H9 (cell line): ENCODE data around the gene HMGCL. TPM values are rescaled to one million over a fixed set of nuclear protein-coding genes. Genes with fewer than 3 reads are reported as not detected.
"Not testable (repeated sequence)": the region's sequence is repeated elsewhere in the genome, so short reads cannot be mapped to it uniquely, and the experiment has no call there.

Source experiments
- DNase-seq: peaks from one replicate; pipeline ENCODE4 v3.0.0-alpha.2; 2017
- H2AFZ ChIP-seq: one replicate; pipeline ENCODE4 v1.6.1; 2013; ENCODE audit warnings: mild to moderate bottlenecking, low read length, control low read depth, moderate library complexity
- H2AK5ac ChIP-seq: 2 replicates; pipeline ENCODE4 v1.6.1; 2013; ENCODE audit warnings: low read length, control low read depth, mixed read lengths; ENCODE audit not compliant: insufficient read length
- H2BK120ac ChIP-seq: one replicate; pipeline ENCODE4 v1.6.1; 2013; ENCODE audit warnings: low read depth, mild to moderate bottlenecking, low read length, control low read depth, inconsistent platforms; ENCODE audit not compliant: poor library complexity, severe bottlenecking
- H2BK12ac ChIP-seq: 2 replicates; pipeline ENCODE4 v1.6.1; 2013; ENCODE audit warnings: low read length, control low read depth, mixed read lengths, low read depth; ENCODE audit not compliant: insufficient read length
- H2BK15ac ChIP-seq: 2 replicates; pipeline ENCODE4 v1.6.1; 2013; ENCODE audit warnings: low read depth, low read length, control low read depth
- H2BK20ac ChIP-seq: one replicate; pipeline ENCODE4 v1.6.1; 2013; ENCODE audit warnings: low read depth, mild to moderate bottlenecking, low read length, control low read depth, inconsistent platforms; ENCODE audit not compliant: poor library complexity, severe bottlenecking
- H2BK5ac ChIP-seq: 2 replicates; pipeline ENCODE4 v1.6.1; 2013; ENCODE audit warnings: low read length, control low read depth, mixed read lengths; ENCODE audit not compliant: insufficient read length
- H3K14ac ChIP-seq: 2 replicates; pipeline ENCODE4 v1.6.1; 2013; ENCODE audit warnings: low read length, control low read depth; ENCODE audit not compliant: insufficient read depth
- H3K18ac ChIP-seq: 2 replicates; pipeline ENCODE4 v1.6.1; 2013; ENCODE audit warnings: low read depth, mild to moderate bottlenecking, mixed read lengths, low read length, control low read depth; ENCODE audit not compliant: insufficient read length
- H3K23ac ChIP-seq: 2 replicates; pipeline ENCODE4 v1.6.1; 2013; ENCODE audit warnings: low read length, control low read depth, mixed read lengths, low read depth; ENCODE audit not compliant: insufficient read length
- H3K23me2 ChIP-seq: 2 replicates; pipeline ENCODE4 v1.6.1; 2013; ENCODE audit warnings: low read depth, mild to moderate bottlenecking, mixed read lengths, low read length, control low read depth; ENCODE audit not compliant: insufficient read length, poor library complexity, severe bottlenecking
- H3K27ac ChIP-seq: 2 replicates; pipeline ENCODE4 v1.5.1; 2013; ENCODE audit warnings: low read length, control low read depth, mixed read lengths, low read depth; ENCODE audit not compliant: insufficient read length
- H3K27me3 ChIP-seq: 2 replicates; pipeline ENCODE4 v1.6.1; 2013; ENCODE audit warnings: low read length, control low read depth, inconsistent platforms; ENCODE audit not compliant: insufficient read depth
- H3K4ac ChIP-seq: 2 replicates; pipeline ENCODE4 v1.6.1; 2013; ENCODE audit warnings: low read depth, mild to moderate bottlenecking, control low read depth, inconsistent platforms, low read length, moderate library complexity
- H3K4me1 ChIP-seq: 2 replicates; pipeline ENCODE4 v1.6.1; 2013; ENCODE audit warnings: low read length, control low read depth, inconsistent platforms; ENCODE audit not compliant: insufficient read depth
- H3K4me2 ChIP-seq: 2 replicates; pipeline ENCODE4 v1.6.1; 2013; ENCODE audit warnings: low read length, control low read depth, mixed read lengths; ENCODE audit not compliant: insufficient read length, insufficient read depth
- H3K56ac ChIP-seq: 2 replicates; pipeline ENCODE4 v1.6.1; 2013; ENCODE audit warnings: low read depth, mild to moderate bottlenecking, mixed read lengths, low read length, control low read depth; ENCODE audit not compliant: insufficient read length
- H3K79me1 ChIP-seq: 2 replicates; pipeline ENCODE4 v1.6.1; 2013; ENCODE audit warnings: low read depth, mild to moderate bottlenecking, moderate library complexity, low read length, control low read depth, inconsistent platforms; ENCODE audit not compliant: insufficient read depth, poor library complexity, severe bottlenecking
- H3K79me2 ChIP-seq: 2 replicates; pipeline ENCODE4 v1.6.1; 2013; ENCODE audit warnings: low read length, control low read depth, inconsistent platforms; ENCODE audit not compliant: insufficient read depth
- H3K9ac ChIP-seq: 2 replicates; pipeline ENCODE4 v1.6.1; 2013; ENCODE audit warnings: low read length, control low read depth, mixed read lengths; ENCODE audit not compliant: insufficient read length; ENCODE audit errors: extremely low read depth
- H3K9me3 ChIP-seq: one replicate; pipeline ENCODE4 v1.6.1; 2013; ENCODE audit warnings: low read depth, low read length, inconsistent platforms; ENCODE audit not compliant: control insufficient read depth
- H3T11ph ChIP-seq: one replicate; pipeline ENCODE4 v1.6.1; 2013; ENCODE audit warnings: mild to moderate bottlenecking, low read length, control low read depth, inconsistent platforms
- H4K20me1 ChIP-seq: one replicate; pipeline ENCODE4 v1.6.1; 2013; ENCODE audit not compliant: control insufficient read depth, insufficient read length, insufficient read depth
- H4K5ac ChIP-seq: 2 replicates; pipeline ENCODE4 v1.6.1; 2013; ENCODE audit warnings: low read depth, mild to moderate bottlenecking, mixed read lengths, low read length, control low read depth; ENCODE audit not compliant: insufficient read length
- H4K8ac ChIP-seq: replicated peaks from 2 replicates; pipeline ENCODE4 v1.6.1; 2013; ENCODE audit warnings: low read length, control low read depth, mixed read lengths, low read depth; ENCODE audit not compliant: insufficient read length
- H4K91ac ChIP-seq: 2 replicates; pipeline ENCODE4 v1.6.1; 2013; ENCODE audit warnings: low read depth, mild to moderate bottlenecking, moderate library complexity, mixed read lengths, low read length, control low read depth; ENCODE audit not compliant: insufficient read length
- H3K27ac Mint-ChIP-seq, 3 experiments: 2 replicates in 2 of 3; 3 replicates in 1 of 3; pipeline ENCODE4 v1.8.0; 2020 to 2021; ENCODE audit warnings: mixed read lengths in 3 of 3, mild to moderate bottlenecking in 1 of 3, moderate library complexity in 1 of 3
- H3K27me3 Mint-ChIP-seq: 2 replicates; pipeline ENCODE4 v1.8.0; 2021; ENCODE audit warnings: low read depth, mild to moderate bottlenecking, moderate library complexity, mixed read lengths
- H3K36me3 Mint-ChIP-seq, 3 experiments: 2 replicates in 2 of 3; 3 replicates in 1 of 3; pipeline ENCODE4 v1.8.0; 2020 to 2021; ENCODE audit warnings: low read depth in 3 of 3, mixed read lengths in 3 of 3; ENCODE audit not compliant: insufficient read depth in 1 of 3
- H3K4me1 Mint-ChIP-seq, 2 experiments: 2 replicates each; pipeline ENCODE4 v1.8.0; 2020; ENCODE audit warnings: mixed read lengths in 2 of 2
- H3K4me3 Mint-ChIP-seq, 2 experiments: 2 replicates in 1 of 2; 3 replicates in 1 of 2; pipeline ENCODE4 v1.8.0; 2020 to 2021; ENCODE audit warnings: mild to moderate bottlenecking in 2 of 2, mixed read lengths in 2 of 2, moderate library complexity in 1 of 2
- H3K9me3 Mint-ChIP-seq, 2 experiments: 2 replicates in 1 of 2; 3 replicates in 1 of 2; pipeline ENCODE4 v1.8.0; 2020; ENCODE audit warnings: mild to moderate bottlenecking in 2 of 2, mixed read lengths in 2 of 2, moderate library complexity in 1 of 2
- WGBS: extraction: QIAGEN DNeasy Blood & Tissue Kit; methylation state at CpG from one replicate; pipeline ENCODE4 v1.1.7; 2013; ENCODE audit warnings: missing lambda C conversion rate, low lambda C conversion rate, mixed read lengths; ENCODE audit not compliant: insufficient read length; ENCODE audit errors: extremely low coverage; 5-methylcytosine and 5-hydroxymethylcytosine counted together
- total RNA-seq: library from RNA; stranded (reverse); gene quantifications from 2 replicates; pipeline ENCODE4 v1.2.1, GENCODE V29; 2021
- TF ChIP-seq, protein P1 (sequence below): fragments of 200-600 bp; sonication (generic); conservative IDR thresholded peaks from 3 replicates; pipeline ENCODE4 v1.8.0; 2021; ENCODE audit warnings: antibody characterized with exemption, mild to moderate bottlenecking

Gene HMGCL
- total RNA-seq, 1 experiment from 2014 or later, result 15.9 TPM

- Histone ChIP-seq H3K4me2 (no peak overlapping the region), H3K79me2 (peaks cover 1% of the 10 kb centered on the region; the same call in 1 of the 2 replicates), H2BK5ac (no peak overlapping the region), H2BK120ac (no peak overlapping the region), H4K8ac (no peak overlapping the region), H3K27me3 (no peaks in the 10 kb centered on the region), H3K9ac (no peak overlapping the region), H3K14ac (no peak overlapping the region), H2AK5ac (no peak overlapping the region), H3K23ac (no peak overlapping the region), H2BK15ac (no peak overlapping the region), H4K91ac (no peak overlapping the region), H3K27ac (no peak overlapping the region), H4K5ac (no peak overlapping the region), H3K4me1 (no peaks in the 10 kb centered on the region), H3K9me3 (no peaks in the 10 kb centered on the region), H2BK12ac (no peak overlapping the region), H3K56ac (no peak overlapping the region), H2AFZ (no peak overlapping the region), H3K18ac (no peak overlapping the region), H3K79me1 (peaks cover 4% of the 10 kb centered on the region), H4K20me1 (no peaks in the 10 kb centered on the region), H3T11ph (no peak overlapping the region), H2BK20ac (no peak overlapping the region), H3K23me2 (no peaks in the 10 kb centered on the region), H3K4ac (no peak overlapping the region)
- no peak overlapping the region for H3K27ac Mint-ChIP-seq
- peaks cover 34 to 72% (median 56%) of the 10 kb centered on the region in 3 experiments for H3K36me3 Mint-ChIP-seq
- no peaks in the 10 kb centered on the region for H3K27me3 Mint-ChIP-seq
- no peak for DNase-seq
- no CpG with 5 or more reads among the region's 4 CpGs for WGBS
- TF ChIP-seq, protein P1, sequence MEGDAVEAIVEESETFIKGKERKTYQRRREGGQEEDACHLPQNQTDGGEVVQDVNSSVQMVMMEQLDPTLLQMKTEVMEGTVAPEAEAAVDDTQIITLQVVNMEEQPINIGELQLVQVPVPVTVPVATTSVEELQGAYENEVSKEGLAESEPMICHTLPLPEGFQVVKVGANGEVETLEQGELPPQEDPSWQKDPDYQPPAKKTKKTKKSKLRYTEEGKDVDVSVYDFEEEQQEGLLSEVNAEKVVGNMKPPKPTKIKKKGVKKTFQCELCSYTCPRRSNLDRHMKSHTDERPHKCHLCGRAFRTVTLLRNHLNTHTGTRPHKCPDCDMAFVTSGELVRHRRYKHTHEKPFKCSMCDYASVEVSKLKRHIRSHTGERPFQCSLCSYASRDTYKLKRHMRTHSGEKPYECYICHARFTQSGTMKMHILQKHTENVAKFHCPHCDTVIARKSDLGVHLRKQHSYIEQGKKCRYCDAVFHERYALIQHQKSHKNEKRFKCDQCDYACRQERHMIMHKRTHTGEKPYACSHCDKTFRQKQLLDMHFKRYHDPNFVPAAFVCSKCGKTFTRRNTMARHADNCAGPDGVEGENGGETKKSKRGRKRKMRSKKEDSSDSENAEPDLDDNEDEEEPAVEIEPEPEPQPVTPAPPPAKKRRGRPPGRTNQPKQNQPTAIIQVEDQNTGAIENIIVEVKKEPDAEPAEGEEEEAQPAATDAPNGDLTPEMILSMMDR, result no peak
- H3K9me3 Mint-ChIP-seq, result no peaks in the 10 kb centered on the region
- no peak overlapping the region for H3K4me3 Mint-ChIP-seq
- H3K4me1 Mint-ChIP-seq, result peaks cover 2 to 4% of the 10 kb centered on the region in 2 experiments; a peak in 2 of 4 replicates
Observed at GRCh38 chr1:23784846-23785245, 40.4 kb downstream of the HMGCL start.

GRCh38 chr1:23783141-23783540 is 42.1 kb downstream of the HMGCL start:
- H2BK5ac ChIP-seq, H3K4me2 ChIP-seq, H2BK15ac ChIP-seq, H3K27me3 Mint-ChIP-seq, H3K4me3 Mint-ChIP-seq, H2BK20ac ChIP-seq, H4K5ac ChIP-seq, H2BK120ac ChIP-seq, H3K14ac ChIP-seq, H4K8ac ChIP-seq, H4K20me1 ChIP-seq, H3K27ac Mint-ChIP-seq, H3K27me3 ChIP-seq, H3K56ac ChIP-seq, H4K91ac ChIP-seq, H3K18ac ChIP-seq, H2AK5ac ChIP-seq, H3K23me2 ChIP-seq, H3K23ac ChIP-seq, H3T11ph ChIP-seq, H3K9me3 Mint-ChIP-seq, DNase-seq, H2BK12ac ChIP-seq, H3K4ac ChIP-seq, H3K79me1 ChIP-seq, H3K4me1 ChIP-seq, H3K9me3 ChIP-seq, H3K27ac ChIP-seq, H3K9ac ChIP-seq, H2AFZ ChIP-seq: not testable (repeated sequence)
- peaks cover 34 to 65% (median 58%) of the 10 kb centered on the region in 3 experiments for H3K36me3 Mint-ChIP-seq
- H3K79me2 ChIP-seq, result peaks cover 10% of the 10 kb centered on the region; the same call in 1 of the 2 replicates
- peaks cover 9 to 15% of the 10 kb centered on the region in 2 experiments for H3K4me1 Mint-ChIP-seq
- no CpG with 5 or more reads among the region's 11 CpGs for WGBS
